ENCODE measurements around the gene OR14A16.

The OR14A16 gene

DNA sequence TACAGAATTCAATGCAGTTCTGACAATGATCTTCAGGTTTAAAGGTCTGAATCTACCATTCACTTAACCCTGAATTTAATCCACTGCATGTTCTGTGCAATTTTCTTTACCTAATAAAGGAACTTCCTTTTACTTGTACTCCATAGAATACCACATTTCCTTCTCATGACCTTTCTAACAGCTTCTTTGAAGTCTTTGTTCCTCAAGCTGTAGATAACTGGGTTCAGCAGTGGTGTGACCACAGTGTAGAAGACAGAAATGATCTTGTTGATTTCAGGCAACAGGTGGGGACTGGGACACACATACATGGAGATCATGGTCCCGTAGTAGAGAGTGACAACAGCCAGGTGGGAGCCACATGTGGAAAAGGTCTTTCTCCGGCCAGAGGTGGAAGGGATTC lies 16.9 kb upstream of the OR14A16 start:
- no peaks in the 10 kb centered on the region for H3K36me3 ChIP-seq (ENCODE audit: insufficient read depth, low read length)
- H3K9me3 ChIP-seq (ENCODE audit: control insufficient read depth, insufficient read depth, low read length) = no peaks in the 10 kb centered on the region
- peaks cover 9% of the 10 kb centered on the region; the same call in 1 of the 2 replicates for H3K4me1 ChIP-seq (ENCODE audit: insufficient read depth, low read length)
- no peak overlapping the region for H3K9ac ChIP-seq (ENCODE audit: low read depth, low read length)

DNA sequence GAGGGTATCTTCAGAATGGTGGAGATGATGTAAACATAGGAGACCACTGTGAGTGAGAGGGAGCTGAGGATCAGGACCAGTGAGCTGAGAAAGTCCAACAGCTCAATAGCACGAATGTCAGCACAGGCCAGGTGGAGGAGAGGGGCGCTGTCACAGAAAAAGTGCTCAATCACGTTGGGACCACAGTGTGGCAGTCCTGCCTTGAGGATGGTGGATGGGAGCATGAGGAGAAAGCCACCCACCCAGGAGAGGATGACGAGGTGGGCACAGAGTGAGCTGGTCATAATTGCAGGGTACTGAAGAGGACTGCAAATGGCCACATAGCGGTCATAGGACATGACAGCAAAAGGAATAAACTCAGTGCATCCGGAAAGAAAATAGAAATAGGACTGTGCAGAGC lies 9.7 kb upstream of the OR14A16 start:
- no peaks in the 10 kb centered on the region for H3K36me3 ChIP-seq (ENCODE audit: insufficient read depth, low read length)
- H3K9ac ChIP-seq (ENCODE audit: low read depth, low read length) = no peak overlapping the region
- H3K4me1 ChIP-seq (ENCODE audit: insufficient read depth, low read length) = no peaks in the 10 kb centered on the region
- H3K9me3 ChIP-seq (ENCODE audit: control insufficient read depth, insufficient read depth, low read length) = no peaks in the 10 kb centered on the region

DNA sequence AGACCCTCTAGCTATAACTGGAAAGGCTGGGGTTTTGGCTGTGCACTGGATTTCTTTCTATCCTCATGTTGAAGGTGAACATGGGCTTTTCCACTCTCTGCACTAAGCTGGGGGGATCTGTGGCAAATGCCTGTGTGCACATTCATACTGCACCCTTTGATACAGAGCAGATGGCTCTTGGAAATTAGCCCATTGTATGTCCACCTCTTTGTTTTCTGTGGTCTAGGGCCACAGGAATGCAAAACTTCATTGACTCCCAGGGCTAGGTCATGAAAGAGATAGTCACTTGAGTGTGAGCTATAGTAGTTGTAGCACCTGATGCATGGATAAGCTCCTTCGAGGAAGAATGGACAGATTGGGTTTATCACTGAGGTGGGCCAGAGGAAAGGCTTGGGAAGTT lies 5.7 kb upstream of the OR14A16 start:
- Histone ChIP-seq H3K9ac (ENCODE audit: low read depth, low read length) (no peak overlapping the region), H3K9me3 (ENCODE audit: control insufficient read depth, insufficient read depth, low read length) (no peaks in the 10 kb centered on the region)

DNA sequence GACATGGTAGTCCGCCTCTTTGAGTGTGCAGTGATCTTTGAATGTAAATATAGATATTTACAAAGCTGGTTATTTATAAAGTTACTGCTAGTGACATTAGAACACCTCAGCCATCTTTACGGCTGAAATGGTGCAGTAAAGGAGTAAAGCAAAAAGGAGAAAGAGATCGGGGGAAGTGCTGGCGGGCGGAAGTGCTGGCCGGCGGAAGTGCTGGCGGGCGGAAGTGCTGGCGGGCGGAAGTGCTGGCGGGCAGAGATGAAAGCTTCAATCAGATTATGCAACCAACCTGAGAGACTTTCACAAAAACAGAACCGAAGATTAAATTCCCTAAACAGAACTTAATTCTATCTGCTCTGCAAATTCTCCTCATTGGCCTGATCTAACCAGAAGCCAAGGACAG lies 1.4 kb upstream of the OR14A16 start:
- Histone ChIP-seq H3K4me1 (ENCODE audit: insufficient read depth, low read length) (peaks cover 5% of the 10 kb centered on the region), H3K9ac (ENCODE audit: low read depth, low read length) (no peak overlapping the region), H3K36me3 (ENCODE audit: insufficient read depth, low read length) (no peaks in the 10 kb centered on the region), H3K9me3 (ENCODE audit: control insufficient read depth, insufficient read depth, low read length) (no peaks in the 10 kb centered on the region)

More for the DNA sequence above, 5.7 kb upstream of the OR14A16 start:
- Histone ChIP-seq H3K4me1 (ENCODE audit: insufficient read depth, low read length) (no peaks in the 10 kb centered on the region), H3K36me3 (ENCODE audit: insufficient read depth, low read length) (no peaks in the 10 kb centered on the region)

DNA sequence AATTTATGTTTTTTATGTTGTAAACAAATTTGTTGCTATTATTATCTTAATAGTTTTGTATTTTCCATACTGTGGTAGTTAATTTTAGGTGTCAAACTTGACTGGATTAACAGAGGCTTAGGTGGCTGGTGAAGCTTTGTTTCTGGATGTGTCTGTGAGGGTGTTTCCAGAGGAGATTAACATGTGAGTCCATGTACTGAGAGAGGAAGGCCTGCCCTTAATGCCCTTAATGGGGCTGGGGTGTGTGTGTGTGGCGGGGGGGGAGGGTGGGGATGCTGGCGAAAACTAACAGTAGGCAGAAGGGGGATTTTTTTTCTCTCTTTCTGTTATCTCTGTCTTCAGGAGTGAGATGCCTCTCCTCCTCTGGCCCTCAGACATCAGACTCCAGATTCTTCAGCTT lies 1.9 kb downstream of the OR14A16 start:
- no peaks in the 10 kb centered on the region for H3K36me3 ChIP-seq (ENCODE audit: insufficient read depth, low read length)
- no peaks in the 10 kb centered on the region for H3K9me3 ChIP-seq (ENCODE audit: control insufficient read depth, insufficient read depth, low read length)
- no peak overlapping the region for H3K9ac ChIP-seq (ENCODE audit: low read depth, low read length)
- H3K4me1 ChIP-seq (ENCODE audit: insufficient read depth, low read length) = peaks cover 5% of the 10 kb centered on the region

DNA sequence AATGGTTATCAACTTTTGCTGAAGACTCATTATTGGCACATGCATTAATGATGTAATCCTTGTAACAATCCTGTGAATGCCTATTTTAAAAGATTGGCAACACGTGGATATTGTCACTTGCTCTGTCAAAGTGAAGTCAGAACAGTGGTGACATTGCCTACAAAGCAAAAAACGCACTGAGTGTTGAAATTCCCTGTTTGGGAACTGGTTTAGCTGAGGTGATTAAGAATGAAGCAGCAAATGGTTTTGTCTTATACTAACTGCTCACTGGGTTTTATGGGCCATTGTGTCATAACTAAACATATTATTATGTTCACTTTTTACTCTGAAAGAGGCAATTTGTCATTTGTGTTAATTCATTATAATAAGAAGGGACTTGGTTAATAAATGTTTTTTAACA lies 11.3 kb downstream of the OR14A16 start:
- no peaks in the 10 kb centered on the region for H3K9me3 ChIP-seq (ENCODE audit: control insufficient read depth, insufficient read depth, low read length)
- H3K9ac ChIP-seq (ENCODE audit: low read depth, low read length) = no peak overlapping the region
- no peaks in the 10 kb centered on the region for H3K36me3 ChIP-seq (ENCODE audit: insufficient read depth, low read length)
- no peaks in the 10 kb centered on the region for H3K4me1 ChIP-seq (ENCODE audit: insufficient read depth, low read length)

DNA sequence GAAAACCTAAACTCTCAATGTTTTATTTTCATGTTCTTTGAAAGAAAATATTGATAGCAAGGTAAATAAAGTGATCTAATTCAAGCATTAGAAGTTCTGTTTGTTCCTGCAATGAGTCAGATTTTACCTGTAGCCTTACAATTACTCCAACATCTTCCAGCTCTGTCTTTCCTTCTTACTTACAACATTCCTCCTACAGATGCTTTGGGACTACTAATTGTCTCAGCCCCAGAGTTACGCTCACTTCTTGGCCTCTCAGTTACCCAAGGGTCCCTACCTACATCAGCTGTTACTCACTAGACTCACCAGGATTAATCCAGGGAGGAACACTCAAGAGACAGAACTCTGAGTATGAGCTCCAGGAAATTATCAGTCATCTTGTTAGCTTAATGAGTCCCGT lies 26.4 kb downstream of the OR14A16 start:
- 0 out of 2 replicates have a peak, but pooled peaks cover 3% of the 10 kb centered on the region for H3K9me3 ChIP-seq (ENCODE audit: control insufficient read depth, insufficient read depth, low read length)
- no peaks in the 10 kb centered on the region for H3K36me3 ChIP-seq (ENCODE audit: insufficient read depth, low read length)
- H3K4me1 ChIP-seq (ENCODE audit: insufficient read depth, low read length) = no peaks in the 10 kb centered on the region
- no peak overlapping the region for H3K9ac ChIP-seq (ENCODE audit: low read depth, low read length)

DNA sequence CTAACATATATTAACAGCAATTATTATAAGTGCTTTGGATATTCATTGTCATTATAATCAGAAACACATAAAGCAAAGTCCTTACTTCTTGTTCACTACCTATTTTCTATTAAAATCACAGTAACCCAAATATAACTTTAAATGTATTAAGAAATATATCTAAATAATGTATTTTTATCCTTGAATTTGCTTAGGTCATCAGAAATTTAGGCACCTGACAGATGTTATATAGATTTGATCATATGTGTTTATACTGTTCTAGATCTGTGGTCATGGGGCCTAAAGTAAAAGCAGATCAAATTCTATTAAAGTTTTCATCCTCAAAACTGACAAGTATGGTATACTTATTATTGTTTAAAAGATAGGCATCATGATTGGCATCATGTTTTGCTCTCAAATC lies 54.3 kb downstream of the OR14A16 start:
- H3K36me3 ChIP-seq (ENCODE audit: insufficient read depth, low read length) = no peaks in the 10 kb centered on the region
- H3K4me1 ChIP-seq (ENCODE audit: insufficient read depth, low read length) = no peaks in the 10 kb centered on the region
- no peak overlapping the region for H3K9ac ChIP-seq (ENCODE audit: low read depth, low read length)
- no peaks in the 10 kb centered on the region for H3K9me3 ChIP-seq (ENCODE audit: control insufficient read depth, insufficient read depth, low read length)
